ENCODE measurements around the gene TRIM49B. TPM values are rescaled to one million over a fixed set of nuclear protein-coding genes. Genes with fewer than 3 reads are reported as not detected.

The TRIM49B gene, protein sequence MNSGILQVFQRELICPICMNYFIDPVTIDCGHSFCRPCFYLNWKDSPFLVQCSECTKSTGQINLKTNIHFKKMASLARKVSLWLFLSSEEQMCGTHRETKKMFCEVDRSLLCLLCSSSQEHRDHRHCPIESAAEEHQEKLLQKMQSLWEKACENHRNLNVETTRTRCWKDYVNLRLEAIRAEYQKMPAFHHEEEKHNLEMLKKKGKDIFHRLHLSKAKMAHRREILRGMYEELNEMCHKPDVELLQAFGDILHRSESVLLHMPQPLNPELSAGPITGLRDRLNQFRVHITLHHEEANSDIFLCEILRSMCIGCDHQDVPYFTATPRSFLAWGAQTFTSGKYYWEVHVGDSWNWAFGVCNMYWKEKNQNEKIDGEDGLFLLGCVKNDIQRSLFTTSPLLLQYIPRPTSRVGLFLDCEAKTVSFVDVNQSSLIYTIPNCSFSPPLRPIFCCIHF
- total RNA-seq: not detected in 2 replicates

DNA sequence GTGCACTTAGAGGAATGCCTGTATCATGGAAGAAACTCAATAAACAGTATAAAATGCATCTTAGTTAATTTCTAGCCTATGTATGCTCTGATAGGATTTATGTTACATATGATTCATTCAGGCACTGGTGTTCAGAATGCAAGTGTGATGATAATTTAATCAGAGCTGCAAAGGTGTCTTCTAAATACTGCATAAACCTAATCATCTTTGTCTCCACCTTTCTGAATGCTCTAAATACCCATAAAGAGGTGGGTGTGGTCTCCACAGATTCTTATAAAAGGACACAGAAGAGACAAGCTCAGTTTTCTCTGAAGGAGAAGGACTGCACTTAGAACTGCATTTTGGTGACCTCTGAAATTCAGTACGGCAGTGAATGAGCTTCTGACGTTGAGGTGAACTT, at the start of gene TRIM49B:
TSS of gene TRIM49B (plus strand) at position 301 of the 400 bp plus-strand sequence. CDS start 2,777 bp downstream, outside the sequence.

DNA sequence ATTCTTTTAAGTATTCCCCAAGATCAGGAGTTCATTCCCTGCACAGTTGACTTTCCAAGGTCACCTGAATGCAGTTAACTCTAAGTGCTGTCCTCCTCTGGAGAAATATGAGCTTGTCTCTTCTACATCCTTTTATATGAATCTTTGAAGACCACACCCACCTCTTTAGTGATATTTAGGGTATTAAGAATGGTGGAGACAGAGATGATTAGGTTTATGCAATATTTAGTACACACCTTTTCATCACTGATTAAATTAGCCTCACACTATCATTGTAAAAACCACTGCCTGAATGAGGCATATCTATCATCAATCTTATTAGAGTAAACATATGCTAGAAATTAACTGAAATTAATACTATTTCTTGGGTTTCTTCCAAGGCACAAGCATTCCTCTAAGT, 44.8 kb upstream of the TRIM49B start, which contains the start of gene TRIM51G:
TSS of gene TRIM51G (minus strand) at position 101 of the 400 bp plus-strand sequence. CDS start 2,190 bp downstream, outside the sequence.

DNA sequence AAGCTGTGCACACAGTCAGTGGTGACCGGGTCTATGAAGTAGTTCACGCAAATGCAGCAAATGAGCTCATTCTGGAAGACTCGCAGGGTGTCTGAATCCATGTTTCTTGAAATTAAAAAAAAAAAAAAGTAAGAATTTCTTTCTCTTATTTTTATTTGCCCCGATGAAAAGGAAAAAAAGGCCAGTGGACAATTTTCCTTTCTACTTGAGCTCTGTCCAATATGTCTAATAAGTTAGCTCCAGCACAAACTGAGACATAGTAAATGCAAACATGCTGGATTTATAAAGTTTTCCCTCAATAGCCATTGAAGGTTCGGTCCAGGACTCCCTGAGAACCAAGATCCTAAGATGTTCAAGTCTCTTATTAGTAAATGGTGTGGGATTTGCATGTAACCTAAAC, 30.4 kb downstream of the TRIM49B start, which contains the start of gene TRIM64C:
TSS of gene TRIM64C (minus strand) at position 101 of the 400 bp plus-strand sequence. CDS start at position 101, 0 bp downstream.

Other genes with a start within 250 kb of the TRIM49B start
- not detected in 2 replicates for gene TRIM51G, start 44.9 kb upstream of the TRIM49B start, total RNA-seq
- not detected in 2 replicates for gene TRIM64C, start 30.3 kb downstream of the TRIM49B start, total RNA-seq
- 0.14 and 0.46 TPM in 2 replicates for gene FOLH1, start 179.8 kb downstream of the TRIM49B start, total RNA-seq

Data from smooth muscle cell of bladder (primary cell).